Endothelial cell of umbilical vein (primary cell): ENCODE data around the gene TTLL11. TPM values are rescaled to one million over a fixed set of nuclear protein-coding genes. Genes with fewer than 3 reads are reported as not detected.
A peak's percentile ranks its signal among the peaks of the same experiment; 100 is the strongest.

Experiments
- BruUV-seq: library from RNA; stranded (reverse); fragments of 400-500 nt; replicated peaks from 2 replicates; lab custom pipeline; 2021; lab: Mats Ljungman, UMichigan
- CTCF ChIA-PET: fragments of 300-600, 350-600 bp; sonication (Branson Sonifier 250); formaldehyde crosslinking; loops from one replicate; lab custom pipeline; 2021; ENCODE audit warnings: antibody characterized with exemption, inconsistent platforms; lab: Charles Lee
- POLR2A ChIA-PET: fragments of 300-600, 350-600 bp; sonication (Branson Sonifier 250); formaldehyde crosslinking; loops from one replicate; lab custom pipeline; 2021; ENCODE audit warnings: antibody characterized with exemption, inconsistent platforms; lab: Charles Lee
- DNase-seq: peaks from one replicate; pipeline ENCODE4 v3.0.0-alpha.2; 2011; ENCODE audit warnings: low read depth, low spot score
- FAIRE-seq: peaks from 2 replicates; lab custom pipeline; 2011; peaks lifted over from hg19 to GRCh38; lab: Jason Lieb, UNC
- H2AFZ ChIP-seq: 2 replicates; pipeline ENCODE4 v1.6.0; 2012; ENCODE audit warnings: low read depth, low read length, control low read depth, inconsistent platforms
- H3K27ac ChIP-seq: 2 replicates; pipeline ENCODE4 v1.5.1; 2011; ENCODE audit warnings: low read depth, mild to moderate bottlenecking, control low read depth, low read length, moderate library complexity; ENCODE audit not compliant: insufficient read depth
- H3K27me3 ChIP-seq, 2 experiments: 2 replicates each; pipeline versions ENCODE4 v1.6.0 to v1.6.1; 2011; ENCODE audit warnings: low read length in 2 of 2, mixed read lengths in 1 of 2; ENCODE audit not compliant: control insufficient read depth in 2 of 2, insufficient read depth in 2 of 2
- H3K36me3 ChIP-seq, 2 experiments: 2 replicates in 1 of 2; 3 replicates in 1 of 2; pipeline ENCODE4 v1.5.1; 2011; ENCODE audit warnings: low read length in 2 of 2, mild to moderate bottlenecking in 1 of 2, moderate library complexity in 1 of 2; ENCODE audit not compliant: control insufficient read depth in 2 of 2, insufficient read depth in 2 of 2; ENCODE audit errors: extremely low read depth in 1 of 2
- H3K4me1 ChIP-seq: 3 replicates; pipeline ENCODE4 v1.5.1; 2011; ENCODE audit warnings: mild to moderate bottlenecking, low read length; ENCODE audit not compliant: control insufficient read depth, insufficient read depth; ENCODE audit errors: extremely low read depth
- H3K4me2 ChIP-seq: 2 replicates; pipeline ENCODE4 v1.6.1; 2011; ENCODE audit warnings: low read length, control low read depth, mixed read lengths; ENCODE audit not compliant: insufficient read depth
- H3K4me3 ChIP-seq, 3 experiments: fragments of 200-600 bp in 1 of 3; sonication (generic), shearing (Covaris generic) in 1 of 3; replicated peaks in 1 of 3; 2 replicates each; pipeline ENCODE4 v1.5.1; 2011 to 2016; ENCODE audit warnings: control low read depth in 3 of 3, low read length in 3 of 3, mild to moderate bottlenecking in 2 of 3, inconsistent platforms in 1 of 3, low read depth in 1 of 3, moderate library complexity in 1 of 3; ENCODE audit not compliant: insufficient read depth in 1 of 3
- H3K79me2 ChIP-seq: 2 replicates; pipeline ENCODE4 v1.6.0; 2012; ENCODE audit warnings: low read length, inconsistent platforms; ENCODE audit not compliant: control insufficient read depth, insufficient read depth
- H3K9ac ChIP-seq: replicated peaks from 2 replicates; pipeline ENCODE3; 2011; ENCODE audit warnings: low read length, control low read depth; ENCODE audit not compliant: insufficient read depth; ENCODE audit errors: extremely low read depth
- H3K9me1 ChIP-seq: replicated peaks from 3 replicates; pipeline ENCODE4 v1.6.0; 2011; ENCODE audit warnings: mild to moderate bottlenecking, low read length; ENCODE audit not compliant: control insufficient read depth, insufficient read depth; ENCODE audit errors: extremely low read depth
- H3K9me3 ChIP-seq: replicated peaks from 2 replicates; pipeline ENCODE4 v1.5.1; 2012; ENCODE audit warnings: low read length, inconsistent platforms; ENCODE audit not compliant: control insufficient read depth, insufficient read depth
- H4K20me1 ChIP-seq: replicated peaks from 2 replicates; pipeline ENCODE3; 2011; ENCODE audit warnings: mild to moderate bottlenecking, low read length; ENCODE audit not compliant: control insufficient read depth, insufficient read depth; ENCODE audit errors: extremely low read depth
- EZH2 ChIP-seq: IDR thresholded peaks from 2 replicates; pipeline ENCODE4 v1.6.1; 2012; ENCODE audit warnings: borderline replicate concordance, low read depth, mild to moderate bottlenecking, moderate library complexity, low read length, inconsistent platforms; ENCODE audit not compliant: severe bottlenecking
- FOS ChIP-seq: IDR thresholded peaks from 2 replicates; pipeline ENCODE4 v1.6.1; 2011; ENCODE audit warnings: mild to moderate bottlenecking, low read length, moderate library complexity, borderline replicate concordance; ENCODE audit not compliant: insufficient read depth
- GATA2 ChIP-seq: IDR thresholded peaks from 2 replicates; pipeline ENCODE4 v1.7.0; 2011; ENCODE audit warnings: low read depth, mild to moderate bottlenecking, moderate library complexity, mixed read lengths, low read length; ENCODE audit not compliant: insufficient read length, insufficient read depth
- JUN ChIP-seq: IDR thresholded peaks from 2 replicates; pipeline ENCODE4 v1.6.1; 2011; ENCODE audit warnings: borderline replicate concordance, low read depth; ENCODE audit not compliant: insufficient read length, insufficient read depth
- MAX ChIP-seq: IDR thresholded peaks from 2 replicates; pipeline ENCODE4 v1.6.1; 2011; ENCODE audit not compliant: insufficient read depth, insufficient read length
- MYC ChIP-seq: IDR thresholded peaks from one replicate; pipeline ENCODE4 v1.6.1; 2011; ENCODE audit warnings: mild to moderate bottlenecking, low read depth, low read length
- POLR2A ChIP-seq: IDR thresholded peaks from 2 replicates; pipeline ENCODE4 v1.6.1; 2012; ENCODE audit warnings: low read depth, mild to moderate bottlenecking, control low read depth, low read length
- POLR2AphosphoS5 ChIP-seq: IDR thresholded peaks from 2 replicates; pipeline ENCODE4 v1.6.1; 2012; ENCODE audit warnings: low read depth, mild to moderate bottlenecking, control low read depth, low read length, moderate library complexity; ENCODE audit not compliant: insufficient read depth
- dilution Hi-C: fragments of 300-500 bp; cut with MboI; formaldehyde crosslinking; loops from one replicate; pipeline ENCODE4 v1.15.0; 2019; ENCODE audit warnings: low sequenced_read_pairs; ENCODE audit not compliant: extremely low pct_ligation_motif_present
- intact Hi-C: fragments of 100-400 bp; cut with micrococcal nuclease; formaldehyde crosslinking; loops from one replicate; pipeline ENCODE4 v1.10.0; 2022
- polyA plus RNA-seq, 4 experiments: library from polyadenylated mRNA; depleted of rRNA in 3 of 4; stranded (reverse) in 3 of 4; unstranded in 1 of 4; fragments of >200 nt; gene quantifications; 2 replicates each; pipeline versions ENCODE4 v1.2.1 to v1.2.3, GENCODE V29; 2011 to 2012; ENCODE audit warnings: missing spikeins in 1 of 4
- total RNA-seq: library from RNA; stranded (reverse); gene quantifications from 2 replicates; pipeline ENCODE4 v1.2.3, GENCODE V29; 2021
- TF ChIP-seq, protein P1 (sequence below), 2 donors: IDR thresholded peaks; 1 replicate in 1 of 2; 2 replicates in 1 of 2; pipeline ENCODE4 v1.5.1; 2011; ENCODE audit warnings: low read length in 2 of 2, mild to moderate bottlenecking in 2 of 2, moderate library complexity in 2 of 2, control low read depth in 1 of 2, inconsistent platforms in 1 of 2, low read depth in 1 of 2; ENCODE audit not compliant: insufficient read depth in 1 of 2; ENCODE audit errors: extremely low read depth in 1 of 2

TTLL11 gene
- total and polyA plus RNA-seq, 2 donors (not counting 3 experiments of a cell fraction or from before 2014, with no cell fraction given) = 4.9 to 5.1 TPM

DNA sequence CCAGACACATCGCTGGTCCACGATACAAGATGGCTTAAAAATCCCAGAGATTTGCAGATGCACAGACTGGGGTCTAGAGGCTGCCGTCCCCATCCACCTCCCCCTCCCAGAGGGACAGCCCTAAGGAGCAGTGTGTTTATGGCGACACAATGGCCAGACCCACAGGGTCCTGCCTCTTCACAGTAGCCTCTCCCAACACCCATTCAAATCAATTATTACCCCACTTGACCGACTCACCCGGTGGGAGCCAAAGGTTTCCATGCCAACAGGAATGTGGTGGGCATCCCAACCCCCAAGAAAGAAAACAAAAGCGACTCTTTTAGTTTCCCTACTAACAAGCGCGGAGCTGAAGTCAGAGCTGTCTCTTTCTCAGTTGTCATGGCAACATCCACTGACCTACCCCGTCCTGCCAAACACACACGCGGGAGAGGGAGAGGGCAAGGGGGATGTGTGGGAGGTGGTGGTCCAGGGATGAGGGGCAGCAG lies 209.0 kb downstream of the TTLL11 start:
- Histone ChIP-seq H2AFZ (no peak overlapping the region), H3K4me1 (peaks cover 14% of the 10 kb centered on the region), H4K20me1 (no peaks in the 10 kb centered on the region), H3K79me2 (no peaks in the 10 kb centered on the region), H3K27me3 (no peaks in the 10 kb centered on the region), H3K9me3 (no peaks in the 10 kb centered on the region), H3K4me2 (no peak overlapping the region), H3K4me3 (no peak overlapping the region), H3K27ac (peak overlapping the region; percentile 6), H3K36me3 (no peaks in the 10 kb centered on the region), H3K9ac (no peak overlapping the region), H3K9me1 (no peaks in the 10 kb centered on the region)
- dilution Hi-C loops = no loop called here
- FAIRE-seq (no peak), DNase-seq (no peak)
- TF ChIP-seq EZH2 (no peak), MAX (no peak), JUN (no peak), POLR2A (no peak), MYC (no peak), POLR2AphosphoS5 (no peak), FOS (no peak), GATA2 (no peak)
- TF ChIP-seq, protein P1, sequence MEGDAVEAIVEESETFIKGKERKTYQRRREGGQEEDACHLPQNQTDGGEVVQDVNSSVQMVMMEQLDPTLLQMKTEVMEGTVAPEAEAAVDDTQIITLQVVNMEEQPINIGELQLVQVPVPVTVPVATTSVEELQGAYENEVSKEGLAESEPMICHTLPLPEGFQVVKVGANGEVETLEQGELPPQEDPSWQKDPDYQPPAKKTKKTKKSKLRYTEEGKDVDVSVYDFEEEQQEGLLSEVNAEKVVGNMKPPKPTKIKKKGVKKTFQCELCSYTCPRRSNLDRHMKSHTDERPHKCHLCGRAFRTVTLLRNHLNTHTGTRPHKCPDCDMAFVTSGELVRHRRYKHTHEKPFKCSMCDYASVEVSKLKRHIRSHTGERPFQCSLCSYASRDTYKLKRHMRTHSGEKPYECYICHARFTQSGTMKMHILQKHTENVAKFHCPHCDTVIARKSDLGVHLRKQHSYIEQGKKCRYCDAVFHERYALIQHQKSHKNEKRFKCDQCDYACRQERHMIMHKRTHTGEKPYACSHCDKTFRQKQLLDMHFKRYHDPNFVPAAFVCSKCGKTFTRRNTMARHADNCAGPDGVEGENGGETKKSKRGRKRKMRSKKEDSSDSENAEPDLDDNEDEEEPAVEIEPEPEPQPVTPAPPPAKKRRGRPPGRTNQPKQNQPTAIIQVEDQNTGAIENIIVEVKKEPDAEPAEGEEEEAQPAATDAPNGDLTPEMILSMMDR (IDR thresholded peaks at IDR 0.05; ENCODE audit: extremely low read depth in 1 of 2, insufficient read depth in 1 of 2, low read depth in 1 of 2, low read length in 2 of 2) = no peak
- BruUV-seq = no TSS peak
- ChIA-PET CTCF (interaction anchor here (1.2 to 2.1 kb wide), 3 partner anchors 9 to 46 kb away, joined by 3 to 7 read pairs (median 3); no protein-coding TSS in a partner anchor), POLR2A (no interaction called here)
- intact Hi-C loops = no loop called here
